K562 (cell line): ENCODE results near the gene SNX27. TPM values are rescaled to one million over a fixed set of nuclear protein-coding genes. Genes with fewer than 3 reads are reported as not detected.

Experiments used
- ATF1 ChIP-seq, 2 experiments: fragments of 450-650 bp in 1 of 2; IDR thresholded peaks; 2 replicates each; pipeline ENCODE4 v1.6.1; 2016; ENCODE audit warnings: missing compliant biosample characterization in 1 of 2, missing genetic modification characterization in 1 of 2
- BCL6 ChIP-seq: fragments of 250-450 bp; sonication (Bioruptor Pico); IDR thresholded peaks from 2 replicates; pipeline ENCODE4 v1.4.0; 2020
- BCOR ChIP-seq: fragments of 450-650 bp; IDR thresholded peaks from 2 replicates; pipeline ENCODE4 v1.6.1; 2016
- DEAF1 ChIP-seq: fragments of 450-650 bp; formaldehyde crosslinking; IDR thresholded peaks from 2 replicates; pipeline ENCODE4 v1.4.0; 2020; ENCODE audit warnings: mild to moderate bottlenecking, moderate library complexity
- DPF2 ChIP-seq: fragments of 450-650 bp; IDR thresholded peaks from 2 replicates; pipeline ENCODE4 v1.6.1; 2016
- ETV6 ChIP-seq, 3 experiments: fragments of 150-350 bp in 1 of 3; sonication (generic) in 1 of 3; formaldehyde crosslinking in 1 of 3; IDR thresholded peaks; 2 replicates each; pipeline versions ENCODE4 v1.6.1 to v1.8.0; 2014 to 2022; ENCODE audit warnings: borderline replicate concordance in 2 of 3, low read depth in 2 of 3, antibody characterized with exemption in 1 of 3, low read length in 1 of 3, mild to moderate bottlenecking in 1 of 3, missing genetic modification reagents in 1 of 3
- GTF2A2 ChIP-seq: IDR thresholded peaks from 2 replicates; pipeline ENCODE4 v1.6.1; 2016; ENCODE audit warnings: mild to moderate bottlenecking, missing genetic modification characterization, missing compliant biosample characterization
- HDAC3 ChIP-seq: fragments of 450-650 bp; IDR thresholded peaks from 2 replicates; pipeline ENCODE4 v1.6.1; 2018; ENCODE audit warnings: borderline replicate concordance, mild to moderate bottlenecking, moderate library complexity; ENCODE audit not compliant: partially characterized antibody
- HDGF ChIP-seq: fragments of 450-650 bp; IDR thresholded peaks from 2 replicates; pipeline ENCODE4 v1.6.1; 2016
- IFI16 ChIP-seq: fragments of 250-450 bp; sonication (Bioruptor Pico); IDR thresholded peaks from 2 replicates; pipeline ENCODE4 v2.1.2; 2022; ENCODE audit warnings: mild to moderate bottlenecking, inconsistent platforms
- LEF1 ChIP-seq: fragments of 450-650 bp; IDR thresholded peaks from 2 replicates; pipeline ENCODE4 v1.6.1; 2016; ENCODE audit warnings: mild to moderate bottlenecking
- PKNOX1 ChIP-seq: fragments of 450-650 bp; IDR thresholded peaks from 2 replicates; pipeline ENCODE4 v1.6.1; 2016
- POLR3A ChIP-seq: IDR thresholded peaks from 2 replicates; pipeline ENCODE4 v1.6.1; 2011; ENCODE audit warnings: borderline replicate concordance, mild to moderate bottlenecking, moderate library complexity; ENCODE audit not compliant: insufficient read length, insufficient read depth; ENCODE audit errors: extremely low read depth
- RHOXF2B ChIP-seq: fragments of 250-450 bp; sonication (Bioruptor Pico); conservative IDR thresholded peaks from 2 replicates; pipeline ENCODE4 v1.5.1; 2021
- SMARCA4 ChIP-seq: fragments of 450-650 bp; IDR thresholded peaks from 2 replicates; pipeline ENCODE4 v1.6.1; 2016
- SNIP1 ChIP-seq: fragments of 450-650 bp; IDR thresholded peaks from 2 replicates; pipeline ENCODE4 v1.7.1; 2017; ENCODE audit warnings: low read depth, mild to moderate bottlenecking
- TCF7L2 ChIP-seq: fragments of 150-350 bp; IDR thresholded peaks from 2 replicates; pipeline ENCODE4 v1.6.1; 2016; ENCODE audit warnings: low read depth, mild to moderate bottlenecking, low read length, moderate library complexity
- ZFX ChIP-seq: sonication (generic); formaldehyde crosslinking; IDR thresholded peaks from 2 replicates; pipeline ENCODE4 v1.8.0; 2022; ENCODE audit warnings: mild to moderate bottlenecking, missing genetic modification reagents, moderate library complexity
- ZKSCAN1 ChIP-seq: fragments of 150-350 bp; IDR thresholded peaks from 2 replicates; pipeline ENCODE4 v1.6.1; 2016; ENCODE audit warnings: low read depth, low read length
- ZNF121 ChIP-seq: sonication (generic); formaldehyde crosslinking; conservative IDR thresholded peaks from 2 replicates; pipeline ENCODE4 v1.8.0; 2022; ENCODE audit warnings: missing genetic modification reagents
- ZNF197 ChIP-seq: fragments of 200-800 bp; sonication (Bioruptor generic); IDR thresholded peaks from 2 replicates; pipeline ENCODE4 v1.6.1; 2016; ENCODE audit warnings: low read depth, missing genetic modification characterization, missing compliant biosample characterization
- ZNF316 ChIP-seq: fragments of 450-650 bp; IDR thresholded peaks from 2 replicates; pipeline ENCODE4 v1.6.1; 2016
- ZNF592 ChIP-seq: fragments of 450-650 bp; IDR thresholded peaks from 2 replicates; pipeline ENCODE4 v1.6.1; 2017; ENCODE audit warnings: antibody characterized with exemption, mild to moderate bottlenecking
- ZNF668 ChIP-seq: fragments of 250-450 bp; sonication (Bioruptor Pico); IDR thresholded peaks from 2 replicates; pipeline ENCODE4 v1.8.0; 2022; ENCODE audit warnings: mild to moderate bottlenecking, inconsistent platforms
- polyA plus RNA-seq, 8 experiments: library from polyadenylated mRNA; depleted of rRNA in 4 of 8; stranded (reverse) in 5 of 8; unstranded in 3 of 8; fragments of >200 nt; fragmentation: Nextera tagmentation in 2 of 8; fragmentation: Illumina TruSeq in 1 of 8; extraction: Ambion mirVana in 2 of 8; extraction: Trizol in 1 of 8; gene quantifications; 2 replicates each; pipeline versions ENCODE4 v1.2.1 to v1.2.3, GENCODE V29; 2011 to 2014; ENCODE audit warnings: inconsistent platforms in 1 of 8, missing spikeins in 1 of 8
- total RNA-seq, 7 experiments: library from RNA; depleted of rRNA in 6 of 7; stranded (reverse); fragments of >200 nt in 6 of 7; fragmentation: Illumina TruSeq in 2 of 7; extraction: Trizol in 2 of 7; gene quantifications; 2 replicates each; pipeline versions ENCODE4 v1.2.1 to v1.2.3, GENCODE V29; 2011 to 2021; ENCODE audit warnings: low replicate concordance in 1 of 7

The SNX27 gene
- total and polyA plus RNA-seq, 9 of the 15 experiments (the other 6 are each of a cell fraction or from before 2014, with no cell fraction given) = 4.5 to 18.7 (median 10.1) TPM

GRCh38 chr1:151596166-151596953 is 15.5 kb upstream of the SNX27 start (continued):
- TF ChIP-seq DPF2 (peak; percentile 98), LEF1 (peak; percentile 88), DEAF1 (CRISPR knock-in tag) (no peak), PKNOX1 (peak; percentile 79), ZNF316 (peak; percentile 89), ZNF121 (CRISPR knock-in tag) (no peak), BCL6 (no peak), GTF2A2 (tag) (no peak), SMARCA4 (peak; percentile 99), ATF1 (CRISPR knock-in tag; IDR thresholded peaks at IDR 0.05) (no peak), ATF1 (tag; IDR thresholded peaks at IDR 0.05) (peak; percentile 51; the same call in 1 of the 2 replicates), SNIP1 (no peak), ZKSCAN1 (no peak; the same call in 1 of the 2 replicates), HDAC3 (peak; percentile 97), RHOXF2B (CRISPR knock-in tag) (no peak), BCOR (peak; percentile 78; the same call in 1 of the 2 replicates), TCF7L2 (no peak), HDGF (no peak), ZNF197 (peak; percentile 79; the same call in 1 of the 2 replicates), POLR3A (no peak), IFI16 (no peak), ETV6 (IDR thresholded peaks at IDR 0.05; ENCODE audit: borderline replicate concordance in 1 of 2, low read depth in 2 of 2, low read length in 1 of 2) (no peak), ETV6 (CRISPR knock-in tag; IDR thresholded peaks at IDR 0.05; ENCODE audit: borderline replicate concordance) (no peak), ZFX (no peak), ZNF668 (no peak), ZNF592 (no peak)
